ENCODE results near the gene POTEE.
"Not testable (repeated sequence)": the region's sequence is repeated elsewhere in the genome, so short reads cannot be mapped to it uniquely, and the experiment has no call there.

GRCh38 chr2:131181451-131181850 lies 27.9 kb upstream of the POTEE start:
- TF ChIP-seq, protein P1, sequence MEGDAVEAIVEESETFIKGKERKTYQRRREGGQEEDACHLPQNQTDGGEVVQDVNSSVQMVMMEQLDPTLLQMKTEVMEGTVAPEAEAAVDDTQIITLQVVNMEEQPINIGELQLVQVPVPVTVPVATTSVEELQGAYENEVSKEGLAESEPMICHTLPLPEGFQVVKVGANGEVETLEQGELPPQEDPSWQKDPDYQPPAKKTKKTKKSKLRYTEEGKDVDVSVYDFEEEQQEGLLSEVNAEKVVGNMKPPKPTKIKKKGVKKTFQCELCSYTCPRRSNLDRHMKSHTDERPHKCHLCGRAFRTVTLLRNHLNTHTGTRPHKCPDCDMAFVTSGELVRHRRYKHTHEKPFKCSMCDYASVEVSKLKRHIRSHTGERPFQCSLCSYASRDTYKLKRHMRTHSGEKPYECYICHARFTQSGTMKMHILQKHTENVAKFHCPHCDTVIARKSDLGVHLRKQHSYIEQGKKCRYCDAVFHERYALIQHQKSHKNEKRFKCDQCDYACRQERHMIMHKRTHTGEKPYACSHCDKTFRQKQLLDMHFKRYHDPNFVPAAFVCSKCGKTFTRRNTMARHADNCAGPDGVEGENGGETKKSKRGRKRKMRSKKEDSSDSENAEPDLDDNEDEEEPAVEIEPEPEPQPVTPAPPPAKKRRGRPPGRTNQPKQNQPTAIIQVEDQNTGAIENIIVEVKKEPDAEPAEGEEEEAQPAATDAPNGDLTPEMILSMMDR (IDR thresholded peaks at IDR 0.05; ENCODE audit: borderline replicate concordance, extremely low read depth, low read length, poor library complexity, severe bottlenecking), result not testable (repeated sequence)
- TF ChIP-seq EZH2 (IDR thresholded peaks at IDR 0.05; ENCODE audit: borderline replicate concordance, low read depth, low read length, severe bottlenecking), result not testable (repeated sequence)

Measured in DND-41 (cell line).